K562 treated with DMSO at 1 percent for 48 hours (cell line): ENCODE data around the gene RNASE9. TPM values are rescaled to one million over a fixed set of nuclear protein-coding genes. Genes with fewer than 3 reads are reported as not detected.

Source experiments
- total RNA-seq: library from RNA; unstranded; fragments of 300-600 nt; gene quantifications from 2 replicates; pipeline ENCODE4 v1.2.3, GENCODE V29; 2022; ENCODE audit warnings: low replicate concordance; ENCODE audit errors: extremely low read depth

The RNASE9 gene
- not detected in 2 replicates for total RNA-seq

GRCh38 chr14:20560961-20561360 is at the start of gene RNASE9:
TSS of gene RNASE9 (minus strand) at chr14:20561047.

GRCh38 chr14:20591235-20591634 is 30.4 kb upstream of the RNASE9 start, which contains the start of gene RNASE12:
TSS of gene RNASE12 (minus strand) at chr14:20591376. CDS start at chr14:20590723, 653 bp downstream.

GRCh38 chr14:20587489-20588154 is 26.8 kb upstream of the RNASE9 start, which contains the start of gene RNASE11:
TSS of gene RNASE11 (minus strand) at chr14:20588001.

Other genes starting within 250 kb of the RNASE9 start
- not detected in 2 replicates for gene CCNB1IP1, start 227.8 kb downstream of the RNASE9 start, total RNA-seq
- not detected in 2 replicates for gene PARP2, start 217.4 kb downstream of the RNASE9 start, total RNA-seq
- gene TEP1, start 147.5 kb downstream of the RNASE9 start, total RNA-seq, result not detected in 2 replicates
- gene KLHL33, start 124.9 kb downstream of the RNASE9 start, total RNA-seq, result not detected in 2 replicates
- gene OSGEP, start 106.2 kb downstream of the RNASE9 start, total RNA-seq, result not detected in 2 replicates
- not detected in 2 replicates for gene APEX1, start 105.8 kb downstream of the RNASE9 start, total RNA-seq
- gene PIP4P1, start 99.6 kb downstream of the RNASE9 start, total RNA-seq, result not detected in 2 replicates
- not detected in 2 replicates for gene PNP, start 91.6 kb downstream of the RNASE9 start, total RNA-seq
- not detected in 2 replicates for gene RNASE10, start 55.5 kb downstream of the RNASE9 start, total RNA-seq
- not detected in 2 replicates for gene RNASE11, start 27.0 kb upstream of the RNASE9 start, total RNA-seq
- gene RNASE12, start 30.3 kb upstream of the RNASE9 start, total RNA-seq, result not detected in 2 replicates
- gene OR6S1, start 80.6 kb upstream of the RNASE9 start, total RNA-seq, result not detected in 2 replicates
- not detected in 2 replicates for gene RNASE4, start 123.5 kb upstream of the RNASE9 start, total RNA-seq
- gene ANG, start 127.7 kb upstream of the RNASE9 start, total RNA-seq, result not detected in 2 replicates
- not detected in 2 replicates for gene EDDM3A, start 184.8 kb upstream of the RNASE9 start, total RNA-seq
- gene EDDM3B, start 207.4 kb upstream of the RNASE9 start, total RNA-seq, result not detected in 2 replicates
- gene RNASE6, start 220.2 kb upstream of the RNASE9 start, total RNA-seq, result not detected in 2 replicates
- gene RNASE1, start 241.8 kb upstream of the RNASE9 start, total RNA-seq, result not detected in 2 replicates